CD4-positive, alpha-beta T cell treated with Interleukin-17A for 1 hour (primary cell): ENCODE measurements around the gene AFF4.
"Not testable (repeated sequence)": the region's sequence is repeated elsewhere in the genome, so short reads cannot be mapped to it uniquely, and the experiment has no call there.

ENCODE experiments used
- DNase-seq: peaks from one replicate; pipeline ENCODE4 v3.0.0-alpha.2; 2020

AFF4 gene

DNA sequence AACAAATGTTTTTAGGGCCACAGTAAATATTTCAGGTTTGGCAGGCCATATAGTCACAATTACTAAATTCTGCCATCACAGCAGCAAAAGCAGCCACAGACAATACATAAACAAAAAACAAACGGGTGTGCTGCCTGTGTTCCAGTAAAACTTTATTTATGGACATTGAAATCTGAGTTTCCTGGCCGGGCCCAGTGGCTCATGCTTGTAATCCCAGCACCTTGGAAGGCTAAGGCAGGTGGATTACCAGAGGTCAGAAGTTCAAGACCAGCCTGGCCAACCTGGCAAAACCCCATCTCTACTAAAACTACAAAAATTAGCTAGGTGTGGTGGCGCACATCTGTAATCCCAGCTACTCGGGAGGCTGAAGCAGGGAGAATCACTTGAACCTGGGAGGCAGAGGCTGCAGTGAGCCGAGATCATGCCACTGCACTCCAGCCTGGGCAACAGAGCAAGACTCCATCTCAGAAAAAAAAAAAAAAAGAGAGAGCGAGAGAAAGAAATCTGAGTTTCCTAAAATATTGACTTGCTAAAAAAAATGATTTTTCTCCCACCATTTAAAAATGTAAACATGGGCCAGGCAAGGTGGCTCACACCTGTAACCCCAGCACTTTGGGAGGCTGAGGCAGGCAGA, 7.2 kb downstream of the AFF4 start:
- not testable (repeated sequence) for DNase-seq

DNA sequence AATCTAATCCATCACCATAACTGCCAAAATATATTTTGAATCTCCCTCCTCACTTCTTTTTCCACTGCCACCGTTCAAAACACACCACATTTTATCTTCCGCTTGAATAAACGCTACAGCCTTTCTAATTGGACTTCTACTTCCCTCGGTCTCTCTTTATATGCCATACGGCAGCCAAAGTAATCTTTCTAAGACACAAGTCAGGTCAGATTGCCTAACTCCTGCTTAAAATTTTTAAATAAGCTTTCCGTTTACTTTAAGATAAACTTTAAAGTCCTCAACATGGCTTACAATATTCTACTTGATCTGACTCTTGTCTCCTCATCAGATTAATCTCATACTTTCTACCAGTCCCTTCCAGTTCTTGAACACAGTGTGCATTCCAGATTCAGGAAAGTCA, 9.7 kb downstream of the AFF4 start:
- DNase-seq: no peak

DNA sequence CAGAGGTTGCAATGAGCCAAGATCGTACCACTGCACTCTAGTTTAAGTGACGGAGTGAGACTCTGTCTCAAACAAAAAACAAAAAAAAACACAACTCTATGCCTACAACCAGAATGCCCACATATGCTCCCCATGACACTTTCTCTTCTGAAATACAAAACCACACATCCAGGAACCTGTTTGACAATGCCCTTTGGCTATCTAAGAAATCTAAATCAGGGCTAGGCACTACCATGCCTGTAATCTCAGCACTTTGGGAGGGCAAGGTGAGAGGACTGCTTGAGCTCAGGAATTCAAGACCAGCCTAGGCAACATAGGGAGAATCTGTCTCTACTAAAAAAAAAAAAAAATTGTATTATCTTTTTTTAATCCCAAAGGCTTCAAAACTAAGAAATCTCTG, 10.6 kb downstream of the AFF4 start:
- no peak for DNase-seq

DNA sequence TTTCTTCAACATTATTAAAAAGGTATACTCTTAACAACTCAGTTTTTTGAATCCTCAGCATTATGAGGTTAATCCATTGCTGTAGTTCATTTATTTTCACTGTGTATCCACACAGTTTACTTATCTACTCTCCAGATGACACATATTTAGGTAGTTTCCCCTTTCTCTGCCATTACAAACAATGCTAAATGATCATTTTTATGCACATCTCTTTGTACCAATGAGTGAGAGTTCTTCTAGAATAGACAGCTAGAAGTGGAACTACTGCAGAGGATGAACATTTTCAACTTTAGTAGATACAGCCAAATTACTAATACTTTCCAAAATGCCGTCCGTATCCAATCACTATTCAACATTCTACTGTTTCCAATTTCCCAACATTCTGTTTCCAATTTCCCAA, 11.5 kb downstream of the AFF4 start:
- DNase-seq: no peak

DNA sequence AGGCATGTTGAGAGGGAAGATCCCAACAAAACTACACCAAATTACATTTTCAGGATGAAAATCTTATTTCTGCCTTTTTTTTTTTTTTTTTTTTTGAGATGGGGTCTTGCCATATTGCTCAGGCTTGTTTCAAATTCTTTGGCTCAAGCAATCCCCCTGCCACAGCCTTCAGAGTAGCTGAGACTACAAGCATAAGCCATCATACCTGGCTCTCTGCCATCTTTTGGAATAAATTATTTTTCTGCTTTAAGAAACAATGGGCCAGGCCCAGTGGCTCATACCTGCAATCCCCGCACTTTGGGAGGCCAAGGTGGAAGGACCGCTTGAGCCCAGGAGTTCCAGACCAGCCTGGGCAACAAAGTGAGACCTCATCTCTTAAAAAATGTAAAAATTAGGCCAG, 14.3 kb downstream of the AFF4 start:
- DNase-seq: no peak

DNA sequence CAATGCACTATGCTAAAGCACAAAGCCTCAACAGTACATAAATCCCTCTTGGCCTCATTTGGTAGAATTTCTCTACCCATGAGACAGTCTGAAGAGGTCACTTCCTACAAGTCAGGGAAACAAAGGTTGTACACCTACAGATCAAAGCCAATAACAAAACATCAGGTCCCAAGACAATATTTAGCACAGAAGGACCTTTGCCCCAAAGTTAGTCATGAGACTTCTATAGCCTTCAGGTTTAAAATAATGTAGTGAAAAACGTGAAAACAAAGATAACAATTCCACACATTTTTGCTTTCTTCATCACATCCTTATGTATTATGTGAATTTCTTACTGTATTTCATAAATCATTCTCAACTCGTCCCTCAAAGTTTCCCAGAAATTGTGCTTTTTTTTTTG, 15.8 kb downstream of the AFF4 start:
- no peak for DNase-seq

DNA sequence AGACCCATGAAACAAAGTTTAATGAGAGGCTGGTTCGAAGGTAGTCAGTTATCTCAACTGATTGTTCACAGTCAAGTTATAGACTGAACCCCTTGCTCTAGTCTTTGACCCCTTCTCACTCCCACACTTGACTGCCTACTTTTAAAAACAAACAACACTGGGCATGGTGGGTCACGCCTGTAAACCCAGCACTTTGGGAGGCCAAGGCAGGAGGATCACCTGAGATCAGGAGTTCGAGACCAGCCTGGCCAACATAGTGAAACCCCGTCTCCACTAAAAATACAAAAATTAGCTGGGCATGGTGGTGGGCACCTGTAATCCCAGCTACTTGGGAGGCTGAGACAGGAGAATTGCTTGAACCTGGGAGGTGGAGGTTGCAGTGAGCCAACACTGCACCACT, 18.1 kb downstream of the AFF4 start:
- DNase-seq: not testable (repeated sequence)

DNA sequence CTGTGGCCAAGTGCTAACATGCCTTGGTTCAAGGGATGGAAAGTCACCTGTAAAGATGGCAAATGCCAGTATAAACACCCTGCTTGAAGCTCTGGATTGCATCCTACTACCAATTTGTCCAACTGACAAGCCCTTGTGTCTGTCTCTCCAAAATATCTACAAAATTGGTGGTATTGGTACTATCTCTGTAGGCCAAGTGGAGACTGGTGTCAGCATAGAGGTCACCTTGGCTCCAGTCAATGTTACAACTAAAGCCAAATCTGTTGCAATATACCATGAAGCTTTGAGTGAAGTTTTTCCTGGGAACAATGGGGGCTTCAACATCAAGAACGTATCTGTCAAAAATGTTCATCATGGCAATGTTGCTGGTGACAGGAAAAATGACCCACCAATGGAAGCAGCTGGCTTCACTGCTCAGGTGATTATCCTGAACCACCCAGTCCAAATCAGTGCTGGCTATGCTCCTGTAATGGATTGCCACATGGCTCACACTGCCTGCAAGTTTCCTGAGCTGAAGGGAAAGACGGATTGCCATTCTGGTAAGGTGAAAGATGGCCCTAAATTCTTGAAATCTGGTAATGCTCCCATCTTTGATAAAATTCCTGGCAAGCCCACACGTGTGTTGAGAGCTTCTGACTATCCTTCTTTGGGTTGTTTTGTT, 19.9 kb downstream of the AFF4 start:
- no peak for DNase-seq

DNA sequence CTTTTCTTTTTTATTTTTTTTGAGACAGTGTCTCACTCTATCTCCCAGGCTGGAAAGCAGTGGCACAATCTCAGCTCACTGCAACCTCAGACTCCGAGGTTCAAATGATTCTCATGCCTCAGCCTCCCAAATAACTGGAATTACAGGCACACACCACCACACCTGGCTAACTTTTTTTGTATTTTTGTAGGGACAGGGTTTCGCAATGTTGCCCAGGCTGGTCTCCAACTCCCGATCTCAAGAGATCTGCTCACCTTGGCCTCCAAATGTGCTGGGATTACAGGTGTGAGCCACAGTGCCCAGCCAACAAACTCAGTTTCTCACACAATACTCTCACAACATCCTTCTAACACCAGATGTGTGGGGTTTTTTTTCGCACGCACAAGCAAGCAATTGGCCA, 22.1 kb downstream of the AFF4 start:
- DNase-seq: no peak

DNA sequence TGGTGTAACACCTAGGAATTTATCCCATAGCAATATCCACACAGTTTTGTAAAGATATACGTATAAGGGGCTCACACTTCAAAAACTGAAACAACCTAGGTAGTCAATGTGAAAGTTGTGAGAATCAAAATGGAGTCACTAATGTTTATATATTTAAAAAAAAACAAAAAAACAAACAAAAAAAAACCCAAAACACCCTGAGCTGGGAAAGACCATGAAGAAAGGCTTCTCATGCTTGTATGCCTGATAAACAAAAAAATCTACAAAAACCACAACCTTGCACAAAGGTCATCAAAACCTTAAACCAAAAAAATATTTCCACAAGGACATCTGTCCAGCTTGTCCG, 35.4 kb downstream of the AFF4 start:
- DNase-seq: no peak

DNA sequence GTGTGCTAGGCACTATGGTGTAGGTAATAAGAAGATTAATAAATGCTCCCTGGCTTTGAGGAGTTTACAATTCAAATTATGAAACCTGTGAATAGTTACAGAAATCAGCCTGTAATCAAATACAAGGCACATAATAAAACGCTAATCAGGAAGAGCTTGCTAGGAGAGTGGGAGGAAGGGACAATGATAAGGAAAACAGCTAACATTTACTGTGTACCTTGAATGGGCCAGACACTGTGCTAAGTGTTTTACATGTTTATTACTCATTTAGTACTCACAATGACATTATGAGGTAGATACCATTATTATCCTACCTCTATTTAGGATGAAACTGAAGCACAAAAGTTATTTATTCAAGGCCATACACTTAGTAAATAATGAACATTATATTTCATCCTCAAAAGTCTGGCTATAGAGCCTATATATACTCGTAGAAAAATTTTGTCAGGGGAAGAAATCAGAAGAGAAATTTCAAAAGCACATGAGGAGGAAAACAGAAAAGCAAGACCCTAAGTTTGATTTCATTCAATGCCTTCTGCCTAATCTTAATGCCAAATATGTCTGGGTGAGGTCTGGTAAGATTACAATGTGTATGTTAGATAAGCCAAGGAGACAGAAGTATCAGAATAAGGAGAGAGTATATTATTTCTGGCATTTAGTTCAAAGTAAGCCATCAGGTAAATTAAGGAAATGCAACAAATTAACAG, 35.9 kb downstream of the AFF4 start:
- no peak for DNase-seq

DNA sequence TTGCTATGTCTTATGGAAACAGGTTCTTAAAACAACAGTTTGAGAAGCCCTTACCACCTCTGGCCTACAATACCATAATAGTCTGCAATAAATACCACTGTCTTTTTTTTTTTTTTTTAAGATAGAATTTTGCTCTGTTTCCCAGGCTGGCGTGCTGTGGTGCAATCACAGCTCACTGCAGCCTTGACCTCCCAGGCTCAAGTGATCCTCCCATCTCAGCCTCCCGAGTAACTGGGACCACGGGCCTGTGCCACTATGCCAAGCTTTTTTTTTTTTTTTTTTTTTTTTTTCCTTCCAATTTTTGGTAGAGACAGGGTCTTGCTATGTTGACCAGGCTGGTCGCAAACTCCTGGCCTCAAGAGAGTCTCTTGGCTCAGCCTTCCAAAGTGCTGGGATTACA, 37.0 kb downstream of the AFF4 start:
- no peak for DNase-seq

DNA sequence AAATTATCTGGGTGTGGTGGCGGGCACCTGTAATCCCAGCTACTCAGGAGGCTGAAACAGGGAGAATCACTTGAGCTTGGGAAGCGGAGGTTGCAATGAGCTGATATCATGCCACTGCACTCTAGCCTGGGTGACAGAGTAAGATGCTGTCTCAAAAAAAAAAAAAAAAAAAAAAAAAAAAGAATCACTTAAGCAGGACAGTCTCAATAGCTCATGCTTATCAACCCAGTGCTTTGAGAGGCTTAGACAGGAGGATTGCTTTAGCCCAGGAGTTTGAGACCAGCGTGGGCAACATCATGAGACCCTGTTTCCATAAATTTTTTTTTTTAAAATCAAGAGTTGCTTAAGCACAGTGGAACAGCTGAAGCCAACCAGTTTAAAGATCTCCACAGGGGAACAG, 47.3 kb downstream of the AFF4 start:
- DNase-seq: no peak

DNA sequence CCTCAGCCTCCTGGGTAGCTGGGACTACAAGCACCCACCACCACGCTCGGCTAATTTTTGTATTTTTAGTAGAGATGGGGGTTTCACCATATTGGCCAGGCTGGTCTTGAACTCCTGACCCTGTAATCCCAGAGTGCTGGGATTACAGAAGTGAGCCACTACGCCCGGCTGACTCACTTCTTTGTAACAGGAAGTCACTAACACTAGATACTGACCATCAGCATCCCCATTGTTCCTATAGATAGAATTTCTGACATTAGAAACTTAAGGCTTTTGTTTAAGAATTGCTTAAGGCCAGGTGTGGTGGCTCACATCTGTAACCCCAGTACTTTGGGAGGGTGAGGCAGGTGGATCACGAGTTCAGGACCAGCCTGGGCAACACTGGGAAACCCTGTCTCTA, 47.8 kb downstream of the AFF4 start:
- no peak for DNase-seq

DNA sequence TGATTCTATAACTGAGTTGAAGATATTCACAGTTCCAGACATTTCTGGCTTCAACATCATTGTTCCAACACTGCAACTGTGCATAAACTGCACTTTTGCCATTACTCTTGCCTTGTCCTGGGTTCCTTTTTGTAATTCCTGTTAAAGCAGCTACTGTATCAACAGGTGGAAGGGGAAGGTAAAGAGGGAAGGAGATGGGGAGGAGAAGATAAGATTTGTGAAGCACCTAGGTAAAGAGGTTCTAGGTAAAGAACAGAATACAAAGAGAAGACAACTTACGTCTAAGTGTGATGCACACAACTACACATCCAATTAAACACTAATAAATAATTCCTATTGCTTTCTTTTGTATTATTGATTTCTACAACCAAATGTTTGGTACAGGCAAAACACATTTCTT, 53.7 kb downstream of the AFF4 start:
- no peak for DNase-seq

DNA sequence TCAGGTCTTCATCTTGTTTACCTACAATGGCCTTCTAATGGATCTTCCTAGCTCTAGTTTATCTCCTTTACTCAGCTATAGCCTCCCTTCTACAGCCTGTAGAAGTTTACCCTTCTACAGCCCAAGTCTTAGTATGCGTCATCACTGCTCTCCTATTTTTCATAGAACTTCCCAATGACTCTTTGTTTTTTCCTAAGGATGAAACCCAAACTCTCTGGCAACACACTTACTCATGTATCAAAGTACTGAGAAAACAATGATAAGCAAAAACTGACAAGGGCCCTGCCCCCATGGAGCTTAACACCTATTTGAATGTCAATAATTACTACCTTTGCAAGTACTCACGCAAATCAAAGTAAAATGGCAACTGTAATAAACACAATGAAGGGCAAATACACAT, 56.3 kb downstream of the AFF4 start:
- no peak for DNase-seq

DNA sequence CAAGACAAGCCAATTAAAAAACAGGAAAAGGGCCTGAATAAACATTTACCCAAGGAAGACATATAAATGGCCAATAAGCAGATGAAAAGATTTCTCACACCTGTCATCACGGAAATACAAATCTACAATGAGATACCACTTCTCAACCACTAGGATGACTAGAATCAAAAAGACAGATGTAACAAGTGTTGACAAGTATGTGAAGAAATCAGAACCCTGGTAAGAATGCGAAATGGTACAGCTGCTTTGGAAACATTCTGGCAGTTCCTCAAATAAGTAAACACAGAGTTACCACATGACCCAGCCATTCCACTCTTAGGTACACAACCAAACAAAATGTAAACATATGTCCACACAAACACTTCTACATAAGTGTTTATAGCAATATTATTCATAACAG, 57.5 kb downstream of the AFF4 start:
- no peak for DNase-seq

DNA sequence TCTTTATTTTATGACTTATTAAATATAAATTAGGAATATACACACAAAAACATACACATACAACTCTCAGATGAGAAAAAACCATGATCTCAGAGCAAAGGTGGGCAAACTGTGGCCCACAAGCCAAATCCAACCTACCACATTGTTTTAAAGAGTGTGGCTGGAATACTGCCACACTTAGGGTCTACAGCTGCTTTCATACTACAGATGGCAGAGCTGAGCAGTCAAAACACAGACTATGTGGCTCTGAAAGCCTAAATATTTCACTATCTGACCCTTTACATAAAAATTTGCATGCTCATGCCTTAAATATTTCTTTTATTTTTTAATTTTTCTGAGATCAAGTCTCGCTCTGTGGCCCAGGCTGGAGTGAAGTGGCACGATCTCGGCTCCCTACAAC, 61.7 kb downstream of the AFF4 start:
- DNase-seq: no peak

DNA sequence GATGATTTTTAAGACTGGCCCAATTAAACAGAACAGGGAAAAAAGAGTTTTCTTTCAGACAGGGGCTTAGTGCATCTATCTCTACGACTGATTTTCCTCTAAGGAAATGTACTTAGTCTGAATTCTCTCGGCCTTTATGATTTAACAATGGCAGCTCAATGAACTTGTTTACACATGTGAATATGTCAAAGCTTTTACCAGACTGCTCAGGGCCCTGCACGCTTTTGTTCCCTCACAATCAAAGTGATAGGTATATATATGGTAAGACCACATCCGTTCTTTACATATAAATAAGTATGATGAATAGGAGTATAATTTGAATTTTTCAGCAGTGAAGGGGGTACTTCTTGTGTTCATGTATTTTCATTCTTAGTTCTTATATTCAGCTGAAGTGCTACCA, 62.4 kb downstream of the AFF4 start:
- no peak for DNase-seq

DNA sequence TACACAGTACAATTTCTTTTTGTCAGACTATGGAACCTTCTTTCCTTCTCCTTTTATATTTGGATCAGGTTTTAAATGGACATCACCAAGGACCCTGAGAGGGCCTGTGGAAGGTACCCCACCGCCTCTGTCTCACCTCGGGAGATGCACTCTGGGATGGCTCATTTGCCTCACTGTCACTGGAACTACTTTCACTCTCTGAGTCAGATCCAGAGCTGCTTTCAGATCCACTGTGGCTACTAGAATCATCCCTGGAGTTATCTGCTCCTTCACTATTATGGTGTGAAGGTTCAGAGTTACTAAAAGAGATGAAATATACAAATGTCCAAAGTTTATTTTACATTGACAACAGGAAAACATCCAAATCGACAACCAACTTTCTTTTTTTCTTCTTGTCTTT, 65.3 kb downstream of the AFF4 start:
- no peak for DNase-seq

DNA sequence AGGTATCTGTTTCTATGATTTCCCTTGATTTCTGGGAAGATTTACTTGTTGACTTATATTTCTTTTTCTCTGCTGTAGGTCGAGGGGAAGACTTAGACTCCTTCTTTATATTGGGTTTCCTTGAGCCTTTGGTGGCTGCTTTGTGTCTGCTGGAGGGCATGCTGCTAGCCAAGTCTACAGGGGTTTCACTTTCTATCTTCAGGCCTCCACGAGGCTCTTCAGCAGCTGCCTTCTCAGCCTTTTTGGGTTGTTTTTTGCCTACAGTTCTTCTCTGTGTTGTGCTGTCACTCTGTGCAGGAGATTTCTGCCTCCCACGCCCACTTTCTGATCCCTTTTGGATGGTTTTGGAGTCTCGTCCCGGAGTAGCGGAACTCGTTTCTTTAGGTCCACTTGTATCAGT, 66.7 kb downstream of the AFF4 start:
- no peak for DNase-seq

DNA sequence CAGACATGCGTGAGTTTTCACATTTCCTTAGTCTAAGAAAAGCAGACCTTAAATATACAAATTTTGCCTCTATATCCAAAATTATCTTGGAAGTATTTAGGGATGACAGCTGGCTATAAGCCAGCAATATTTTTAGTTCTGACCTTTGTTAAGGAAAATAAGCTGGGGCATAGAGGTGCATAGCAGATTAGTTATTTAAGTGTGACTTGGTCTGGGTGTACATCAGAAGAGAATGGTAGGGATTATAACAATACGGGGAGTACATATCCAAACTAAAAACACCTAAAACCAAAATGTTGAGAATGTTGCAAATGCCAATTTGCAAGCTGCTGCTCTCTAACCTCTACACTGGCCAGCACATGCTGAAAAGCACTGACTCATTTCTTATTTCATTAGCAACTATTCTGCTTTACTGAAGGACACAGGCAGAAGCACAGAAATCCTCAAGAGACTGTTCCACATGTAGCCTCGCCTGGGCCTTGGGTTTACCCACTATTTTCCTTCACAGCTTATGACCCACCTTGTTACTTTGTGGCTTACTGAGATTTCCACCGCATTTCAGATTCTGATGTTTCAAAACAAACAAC, 67.6 kb downstream of the AFF4 start:
- DNase-seq: no peak

DNA sequence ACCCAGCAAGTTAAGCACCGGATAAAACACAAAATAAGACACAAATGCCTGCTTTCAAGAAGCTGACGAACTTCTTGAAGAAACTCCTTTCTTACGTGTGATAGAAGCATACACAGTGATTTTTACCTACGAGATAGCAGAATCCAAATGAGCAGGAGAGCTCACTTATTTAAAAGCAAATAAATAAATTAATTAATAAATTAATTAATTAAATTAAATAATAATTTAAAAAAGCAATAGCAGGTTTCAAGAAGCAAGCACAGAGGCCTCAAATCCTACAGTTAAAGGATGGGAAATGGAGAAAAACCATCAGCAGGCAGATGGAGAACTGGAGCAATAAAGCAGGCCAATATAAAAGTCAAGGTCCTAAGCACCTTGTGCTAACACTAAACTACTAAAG, 72.6 kb downstream of the AFF4 start:
- DNase-seq: no peak

DNA sequence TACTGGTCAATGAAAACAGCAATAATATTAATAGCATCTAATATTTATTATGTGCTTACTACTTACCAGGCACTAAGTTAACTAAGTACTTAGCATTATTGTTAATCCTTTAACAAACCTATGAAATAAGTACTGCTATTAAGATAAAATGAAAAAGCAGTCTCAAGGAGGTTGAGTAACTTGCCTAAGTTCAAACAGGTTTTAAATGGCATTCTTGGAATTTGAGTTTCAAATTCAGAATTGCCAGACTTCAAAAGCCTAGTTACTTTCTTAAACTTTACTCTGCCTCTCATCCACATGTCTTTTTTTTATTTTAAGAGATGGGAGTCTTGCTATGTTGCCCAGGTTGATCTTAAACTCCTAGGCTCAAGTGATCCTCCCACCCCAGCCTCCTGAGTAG, 73.9 kb downstream of the AFF4 start:
- no peak for DNase-seq
